Spleen (tissue), 7 donors: ENCODE data around the gene ZNF862.

Source experiments
- POLR2A ChIP-seq, 3 donors: fragments of 450-650 bp; IDR thresholded peaks; one replicate each; pipeline ENCODE4 v1.5.1; 2017; ENCODE audit warnings: antibody characterized with exemption in 3 of 3, mild to moderate bottlenecking in 1 of 3
- TF ChIP-seq, protein P1 (sequence below), 11 experiments: fragments of 200-600 bp in 7 of 11; fragments of 450-650 bp in 4 of 11; sonication (generic) in 4 of 11; IDR thresholded peaks in 8 of 11; conservative IDR thresholded peaks in 3 of 11; 1 replicate in 7 of 11; 2 replicates in 4 of 11; pipeline versions ENCODE4 v1.4.0 to v1.8.0; 2016 to 2021; ENCODE audit warnings: antibody characterized with exemption in 11 of 11, inconsistent platforms in 4 of 11, mild to moderate bottlenecking in 1 of 11
- donor health status: DM: no; HTN: no; CAD: no; lungs with moderate emphysema.
- donor health status: DM: no; HTN: no; CAD: no.
- donor health status: DM: no; HTN: no; CAD: no.

DNA sequence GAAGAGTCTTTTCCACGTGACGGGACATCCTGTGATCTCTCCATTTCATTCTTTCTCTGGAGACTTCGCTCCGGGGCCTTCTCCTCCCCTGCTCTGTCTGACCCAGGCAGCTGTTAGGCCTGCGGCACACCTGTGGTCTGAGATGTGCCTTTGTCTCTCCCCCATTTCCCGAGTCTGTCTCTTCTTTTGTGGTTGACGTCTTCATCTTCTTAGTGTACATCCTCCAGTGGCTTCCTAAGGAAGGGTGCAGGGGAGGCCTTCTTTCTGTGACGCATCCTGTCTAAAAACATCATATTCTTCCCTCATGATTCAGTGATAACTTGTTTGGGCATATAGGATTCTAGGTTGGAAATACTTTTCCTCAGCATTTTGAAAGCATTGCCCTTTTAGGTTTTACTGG lies 18.4 kb downstream of the ZNF862 start:
- TF ChIP-seq POLR2A (IDR thresholded peaks at IDR 0.05): no peak
- TF ChIP-seq, protein P1, sequence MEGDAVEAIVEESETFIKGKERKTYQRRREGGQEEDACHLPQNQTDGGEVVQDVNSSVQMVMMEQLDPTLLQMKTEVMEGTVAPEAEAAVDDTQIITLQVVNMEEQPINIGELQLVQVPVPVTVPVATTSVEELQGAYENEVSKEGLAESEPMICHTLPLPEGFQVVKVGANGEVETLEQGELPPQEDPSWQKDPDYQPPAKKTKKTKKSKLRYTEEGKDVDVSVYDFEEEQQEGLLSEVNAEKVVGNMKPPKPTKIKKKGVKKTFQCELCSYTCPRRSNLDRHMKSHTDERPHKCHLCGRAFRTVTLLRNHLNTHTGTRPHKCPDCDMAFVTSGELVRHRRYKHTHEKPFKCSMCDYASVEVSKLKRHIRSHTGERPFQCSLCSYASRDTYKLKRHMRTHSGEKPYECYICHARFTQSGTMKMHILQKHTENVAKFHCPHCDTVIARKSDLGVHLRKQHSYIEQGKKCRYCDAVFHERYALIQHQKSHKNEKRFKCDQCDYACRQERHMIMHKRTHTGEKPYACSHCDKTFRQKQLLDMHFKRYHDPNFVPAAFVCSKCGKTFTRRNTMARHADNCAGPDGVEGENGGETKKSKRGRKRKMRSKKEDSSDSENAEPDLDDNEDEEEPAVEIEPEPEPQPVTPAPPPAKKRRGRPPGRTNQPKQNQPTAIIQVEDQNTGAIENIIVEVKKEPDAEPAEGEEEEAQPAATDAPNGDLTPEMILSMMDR (IDR thresholded peaks at IDR 0.05 in 8 of 11, conservative IDR thresholded peaks at IDR 0.05 in 3 of 11): no peak
